ENCODE data around the gene KCNH1. TPM values are rescaled to one million over a fixed set of nuclear protein-coding genes. Genes with fewer than 3 reads are reported as not detected.

The KCNH1 gene
- total RNA-seq, 1 donor from 2014 or later = not detected

GRCh38 chr1:210905944-210906453 is 227.9 kb downstream of the KCNH1 start:
- no peak for DNase-seq
- no peak for ATAC-seq (ENCODE audit: poor library complexity)
- intact Hi-C loops (cut with DNase I) = no loop called here

- no peak for ATAC-seq (ENCODE audit: poor library complexity)
- DNase-seq = no peak
- intact Hi-C loops (cut with DNase I) = no loop called here
Observed at GRCh38 chr1:210905365-210905904, 228.5 kb downstream of the KCNH1 start.

- intact Hi-C loops (cut with DNase I) = no loop called here
- DNase-seq (no peak), ATAC-seq (ENCODE audit: poor library complexity) (no peak)
Observed at GRCh38 chr1:210901981-210902770, 231.8 kb downstream of the KCNH1 start.

GRCh38 chr1:210900820-210901219 is 233.1 kb downstream of the KCNH1 start:
- DNase-seq = no peak
- no peak for ATAC-seq (ENCODE audit: poor library complexity)
- intact Hi-C loops (cut with DNase I) = no loop called here

GRCh38 chr1:210900079-210900478 is 233.9 kb downstream of the KCNH1 start:
- no peak for ATAC-seq (ENCODE audit: poor library complexity)

GRCh38 chr1:210899676-210900075 is 234.3 kb downstream of the KCNH1 start:
- intact Hi-C loops (cut with DNase I) = no loop called here
- no peak for ATAC-seq (ENCODE audit: poor library complexity)
- DNase-seq = no peak

More at GRCh38 chr1:210900079-210900478, 233.9 kb downstream of the KCNH1 start:
- DNase-seq = no peak
- intact Hi-C loops (cut with DNase I) = no loop called here

- no peak for DNase-seq
- intact Hi-C loops (cut with DNase I) = no loop called here
- ATAC-seq (ENCODE audit: poor library complexity) = no peak
Observed at GRCh38 chr1:210898473-210898872, 235.5 kb downstream of the KCNH1 start.

GRCh38 chr1:210883821-210884220 is 250.1 kb downstream of the KCNH1 start:
- DNase-seq = no peak
- ATAC-seq (ENCODE audit: poor library complexity) = no peak
- intact Hi-C loops (cut with DNase I) = no loop called here

- ATAC-seq (ENCODE audit: poor library complexity) (no peak), DNase-seq (no peak)
- intact Hi-C loops (cut with DNase I) = no loop called here
Observed at GRCh38 chr1:210882414-210883221, 251.3 kb downstream of the KCNH1 start.

- DNase-seq = no peak
- intact Hi-C loops (cut with DNase I) = no loop called here
- no peak for ATAC-seq (ENCODE audit: poor library complexity)
Observed at GRCh38 chr1:210878564-210878963, 255.4 kb downstream of the KCNH1 start.

GRCh38 chr1:210876275-210876674 is 257.7 kb downstream of the KCNH1 start:
- intact Hi-C loops (cut with DNase I) = no loop called here
- DNase-seq (no peak), ATAC-seq (ENCODE audit: poor library complexity) (no peak)

- ATAC-seq (ENCODE audit: poor library complexity) (no peak), DNase-seq (no peak)
- intact Hi-C loops (cut with DNase I) = no loop called here
Observed at GRCh38 chr1:210866532-210866931, 267.4 kb downstream of the KCNH1 start.

GRCh38 chr1:210857705-210858104 is 276.2 kb downstream of the KCNH1 start:
- ATAC-seq (ENCODE audit: poor library complexity) = no peak
- intact Hi-C loops (cut with DNase I) = no loop called here
- DNase-seq = no peak

GRCh38 chr1:210857146-210857663 is 276.7 kb downstream of the KCNH1 start:
- intact Hi-C loops (cut with DNase I) = no loop called here
- DNase-seq (no peak), ATAC-seq (ENCODE audit: poor library complexity) (no peak)

GRCh38 chr1:210855440-210855839 is 278.5 kb downstream of the KCNH1 start:
- no peak for ATAC-seq (ENCODE audit: poor library complexity)
- DNase-seq = no peak
- intact Hi-C loops (cut with DNase I) = no loop called here

GRCh38 chr1:210853276-210853675 is 280.7 kb downstream of the KCNH1 start:
- ATAC-seq (ENCODE audit: poor library complexity) = no peak
- no peak for DNase-seq
- intact Hi-C loops (cut with DNase I) = no loop called here

GRCh38 chr1:210850556-210850955 is 283.4 kb downstream of the KCNH1 start:
- ATAC-seq (ENCODE audit: poor library complexity) (no peak), DNase-seq (no peak)
- intact Hi-C loops (cut with DNase I) = no loop called here

GRCh38 chr1:210848474-210848873 is 285.5 kb downstream of the KCNH1 start:
- ATAC-seq (ENCODE audit: poor library complexity) (no peak), DNase-seq (no peak)
- intact Hi-C loops (cut with DNase I) = no loop called here

- intact Hi-C loops (cut with DNase I) = no loop called here
- ATAC-seq (ENCODE audit: poor library complexity) (peak; percentile 68), DNase-seq (no peak)
Observed at GRCh38 chr1:210841926-210842625, 291.9 kb downstream of the KCNH1 start.

Data from Right ventricle myocardium superior (tissue), 1 donor.